Cardiac septum (tissue), 1 donor: ENCODE results near the gene KANK2. TPM values are rescaled to one million over a fixed set of nuclear protein-coding genes. Genes with fewer than 3 reads are reported as not detected.

ENCODE experiments used
- DNase-seq: peaks from one replicate; pipeline ENCODE4 v3.0.0-alpha.2; 2020; ENCODE audit warnings: low spot score
- intact Hi-C: fragments of 100-400 bp; cut with DNase I; formaldehyde crosslinking; loops from one replicate; pipeline ENCODE4 v1.14.0; 2022
- total RNA-seq: library from RNA; stranded (reverse); fragmentation: NEBNext Ultra II Directional; extraction: Animal tissue kit (Norgen Biotek cat#: 25700); gene quantifications from one replicate; pipeline ENCODE4 v1.2.1, GENCODE V29; 2021
- donor health status: DM: no; HTN: no; CAD: no.

The KANK2 gene
- total RNA-seq, 1 donor from 2014 or later = 499 TPM

GRCh38 chr19:11227195-11227886 lies 30.0 kb upstream of the KANK2 start:
- intact Hi-C loops = no loop called here
- DNase-seq = no peak

GRCh38 chr19:11226716-11227166 lies 29.4 kb upstream of the KANK2 start:
- intact Hi-C loops = no loop called here

GRCh38 chr19:11225815-11226214 lies 28.5 kb upstream of the KANK2 start:
- intact Hi-C loops = no loop called here

More at GRCh38 chr19:11226716-11227166, 29.4 kb upstream of the KANK2 start:
- no peak for DNase-seq

GRCh38 chr19:11225172-11225571 lies 27.8 kb upstream of the KANK2 start:
- intact Hi-C loops = no loop called here
- no peak for DNase-seq

More at GRCh38 chr19:11225815-11226214, 28.5 kb upstream of the KANK2 start:
- no peak for DNase-seq

GRCh38 chr19:11224429-11224828 lies 27.1 kb upstream of the KANK2 start:
- DNase-seq = no peak
- intact Hi-C loops = no loop called here

- DNase-seq = no peak
- intact Hi-C loops = no loop called here
Measured at GRCh38 chr19:11223200-11223599, 25.9 kb upstream of the KANK2 start.

- no peak for DNase-seq
- intact Hi-C loops = no loop called here
Measured at GRCh38 chr19:11221082-11221598, 23.8 kb upstream of the KANK2 start.

GRCh38 chr19:11214387-11214786 lies 17.0 kb upstream of the KANK2 start:
- intact Hi-C loops = no loop called here
- no peak for DNase-seq

GRCh38 chr19:11210656-11210928 lies 13.2 kb upstream of the KANK2 start:
- DNase-seq = no peak
- intact Hi-C loops = no loop called here

GRCh38 chr19:11209839-11210655 lies 12.7 kb upstream of the KANK2 start:
- intact Hi-C loops = loop anchor here (10.0 kb wide), 1 partner anchor 175 kb away; no protein-coding TSS in a partner anchor
- DNase-seq = no peak

GRCh38 chr19:11208561-11209471 lies 11.5 kb upstream of the KANK2 start:
- DNase-seq = no peak
- intact Hi-C loops = loop anchor here (10.0 kb wide), 1 partner anchor 174 kb away; no protein-coding TSS in a partner anchor

GRCh38 chr19:11205939-11206570 lies 8.7 kb upstream of the KANK2 start:
- DNase-seq = no peak
- intact Hi-C loops = loop anchor here (10.0 kb wide), 1 partner anchor 171 kb away; no protein-coding TSS in a partner anchor

- DNase-seq = no peak
- intact Hi-C loops = loop anchor here (10.0 kb wide), 1 partner anchor 170 kb away; no protein-coding TSS in a partner anchor
Measured at GRCh38 chr19:11204943-11205349, 7.6 kb upstream of the KANK2 start.

GRCh38 chr19:11204076-11204602 lies 6.8 kb upstream of the KANK2 start:
- intact Hi-C loops = loop anchor here (10.0 kb wide), 1 partner anchor 169 kb away; no protein-coding TSS in a partner anchor
- no peak for DNase-seq

- DNase-seq = peak; percentile 86
- intact Hi-C loops = loop anchor here (1.0 to 10.0 kb wide), 2 partner anchors 65 to 169 kb away; no protein-coding TSS in a partner anchor
Measured at GRCh38 chr19:11203194-11204075, 6.1 kb upstream of the KANK2 start.

GRCh38 chr19:11202488-11203193 lies 5.3 kb upstream of the KANK2 start:
- DNase-seq = no peak
- intact Hi-C loops = loop anchor here (1.0 to 10.0 kb wide), 2 partner anchors 64 to 168 kb away; no protein-coding TSS in a partner anchor

GRCh38 chr19:11201791-11202190 lies 4.4 kb upstream of the KANK2 start:
- DNase-seq = no peak
- intact Hi-C loops = loop anchor here (10.0 kb wide), 1 partner anchor 167 kb away; no protein-coding TSS in a partner anchor
